DMS 273 treated with DMSO at 0.1 percent for 48 hours (cell line): ENCODE data around the gene CDYL2.
"Not testable (repeated sequence)": the region's sequence is repeated elsewhere in the genome, so short reads cannot be mapped to it uniquely, and the experiment has no call there.

Source experiments
- DNase-seq: peaks from one replicate; lab custom pipeline; 2025; lab: John Stamatoyannopoulos, UW

The CDYL2 gene, protein sequence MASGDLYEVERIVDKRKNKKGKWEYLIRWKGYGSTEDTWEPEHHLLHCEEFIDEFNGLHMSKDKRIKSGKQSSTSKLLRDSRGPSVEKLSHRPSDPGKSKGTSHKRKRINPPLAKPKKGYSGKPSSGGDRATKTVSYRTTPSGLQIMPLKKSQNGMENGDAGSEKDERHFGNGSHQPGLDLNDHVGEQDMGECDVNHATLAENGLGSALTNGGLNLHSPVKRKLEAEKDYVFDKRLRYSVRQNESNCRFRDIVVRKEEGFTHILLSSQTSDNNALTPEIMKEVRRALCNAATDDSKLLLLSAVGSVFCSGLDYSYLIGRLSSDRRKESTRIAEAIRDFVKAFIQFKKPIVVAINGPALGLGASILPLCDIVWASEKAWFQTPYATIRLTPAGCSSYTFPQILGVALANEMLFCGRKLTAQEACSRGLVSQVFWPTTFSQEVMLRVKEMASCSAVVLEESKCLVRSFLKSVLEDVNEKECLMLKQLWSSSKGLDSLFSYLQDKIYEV

DNA sequence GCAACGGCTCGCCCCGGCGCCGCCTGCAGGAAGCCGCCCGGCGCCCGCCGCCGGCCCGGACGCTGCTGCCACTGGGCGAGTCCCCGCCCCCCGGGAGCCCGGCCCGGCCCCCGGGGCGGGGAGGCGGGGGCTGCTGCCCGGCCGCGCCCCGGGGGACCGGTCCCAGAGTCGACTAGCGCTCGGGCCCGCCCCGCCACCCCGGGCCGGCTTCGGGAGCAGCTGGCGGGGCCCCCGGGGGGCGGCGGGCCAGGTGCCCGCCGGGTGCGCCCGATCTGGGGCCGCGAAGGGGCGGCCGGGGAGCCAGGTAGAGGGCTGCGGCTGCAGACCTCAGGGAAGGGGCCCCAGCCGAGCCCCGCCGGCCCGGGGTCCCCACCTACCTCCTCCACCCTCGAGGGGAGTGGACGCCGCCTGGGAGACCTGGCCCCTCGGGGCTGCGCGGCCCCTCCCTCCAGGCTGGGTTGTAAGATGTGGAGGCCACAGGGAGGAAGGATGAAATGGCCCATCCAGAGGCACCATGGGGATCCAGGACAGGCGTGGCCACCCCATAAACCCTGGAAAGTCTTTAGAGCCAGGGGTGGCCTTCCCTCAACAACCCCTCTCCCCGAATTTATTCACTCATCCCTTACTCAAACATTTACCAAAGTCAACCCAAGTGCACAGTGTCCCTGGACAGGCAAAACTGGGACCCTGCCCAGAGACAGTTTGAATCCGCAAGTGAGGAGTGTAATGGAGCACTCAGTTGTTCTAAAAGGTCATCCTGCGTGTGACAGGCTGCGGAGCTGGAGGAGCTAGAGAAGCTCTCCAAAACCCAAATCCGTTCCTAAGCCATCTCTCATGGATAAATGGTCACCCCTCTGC, at the start of gene CDYL2:
CDYL2 (minus strand) TSS at position 73 of the 858 bp plus-strand sequence. CDS start 425 bp downstream, outside the sequence.
- DNase-seq = no peak

DNA sequence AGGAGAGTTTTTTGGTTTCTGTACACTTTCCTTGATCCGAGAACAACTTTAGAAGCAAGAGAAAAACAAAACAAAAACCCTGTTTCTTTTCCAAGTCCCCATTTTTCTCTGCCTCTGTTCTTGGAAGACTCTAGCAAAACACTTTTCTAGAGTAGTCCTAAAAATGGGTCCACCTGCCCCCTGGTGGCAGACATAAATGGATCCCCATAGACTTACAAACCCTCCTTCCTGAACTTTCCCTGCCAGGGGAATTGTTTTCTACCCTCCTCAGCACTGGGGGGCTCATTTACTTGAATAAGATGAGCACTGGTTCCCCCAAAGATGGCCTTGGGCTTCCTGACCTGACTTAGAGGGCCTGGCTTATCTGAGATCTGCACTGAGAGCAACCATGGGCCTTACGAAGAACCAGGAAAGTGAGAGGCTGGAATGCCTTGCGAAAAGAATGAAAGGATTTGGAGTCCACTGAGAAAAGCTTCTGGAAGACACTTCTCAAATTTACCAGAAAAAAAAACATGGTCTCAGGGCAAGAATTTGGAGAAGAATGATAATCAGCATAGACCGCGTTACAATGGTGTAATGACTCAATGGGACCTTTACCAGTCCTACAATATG, 48.0 kb upstream of the CDYL2 start:
- no peak for DNase-seq

DNA sequence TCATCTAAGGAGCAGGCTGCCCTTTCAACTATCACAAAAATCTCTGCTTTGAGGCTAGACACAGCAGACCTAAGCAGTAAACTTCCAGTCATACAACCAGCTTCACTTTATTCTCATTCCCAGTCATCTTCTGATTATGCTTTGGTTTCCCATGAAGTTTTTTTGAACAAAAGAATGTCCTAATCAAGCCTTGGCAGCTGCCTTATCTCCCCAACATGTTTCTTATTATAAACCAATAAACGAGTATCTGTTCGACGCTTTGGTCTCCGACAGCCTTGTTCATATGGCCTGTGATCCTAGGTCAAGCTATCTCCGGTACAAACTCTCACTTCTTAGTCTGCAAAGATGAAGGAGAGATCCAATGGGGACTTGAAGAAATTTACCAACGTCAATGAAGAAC, 47.4 kb upstream of the CDYL2 start:
- DNase-seq = no peak

DNA sequence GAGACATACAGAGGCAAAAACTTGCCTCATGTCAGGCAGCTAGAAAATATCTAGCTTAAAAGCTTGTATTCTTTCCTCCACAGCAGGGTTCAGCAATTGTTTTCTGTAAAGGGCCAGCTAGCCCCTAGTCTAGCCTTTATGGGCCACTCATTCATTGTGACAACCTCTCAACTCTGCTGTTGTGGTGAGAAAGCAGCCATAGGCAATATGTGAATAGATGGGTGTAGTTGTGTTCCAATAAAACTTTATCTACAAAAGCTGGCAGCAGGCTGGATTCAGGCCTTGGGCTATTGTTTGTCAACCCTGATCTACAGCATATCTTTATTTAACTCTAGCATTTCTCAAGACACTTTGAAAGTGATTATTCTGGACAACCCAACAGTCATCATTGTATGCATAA, 46.4 kb upstream of the CDYL2 start:
- no peak for DNase-seq

DNA sequence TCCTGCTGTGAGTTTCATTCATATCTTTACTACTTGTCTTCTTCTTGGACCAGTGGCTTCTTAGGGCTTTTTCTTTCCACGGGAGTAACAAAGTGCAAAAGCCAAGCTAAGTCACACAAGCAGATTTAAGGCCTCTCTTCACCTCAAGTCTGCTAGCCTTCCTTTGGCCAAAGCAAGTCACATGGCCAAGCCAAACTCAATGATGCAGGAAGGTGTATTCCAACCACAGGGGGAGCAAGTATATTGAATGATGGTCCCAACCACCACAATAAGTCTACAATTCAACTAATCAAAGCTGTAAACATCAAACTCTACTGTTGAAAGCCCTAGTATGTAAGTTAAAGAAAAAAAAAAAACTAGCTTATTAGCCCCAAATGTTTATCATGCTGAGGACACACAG, 44.5 kb upstream of the CDYL2 start:
- DNase-seq = no peak

DNA sequence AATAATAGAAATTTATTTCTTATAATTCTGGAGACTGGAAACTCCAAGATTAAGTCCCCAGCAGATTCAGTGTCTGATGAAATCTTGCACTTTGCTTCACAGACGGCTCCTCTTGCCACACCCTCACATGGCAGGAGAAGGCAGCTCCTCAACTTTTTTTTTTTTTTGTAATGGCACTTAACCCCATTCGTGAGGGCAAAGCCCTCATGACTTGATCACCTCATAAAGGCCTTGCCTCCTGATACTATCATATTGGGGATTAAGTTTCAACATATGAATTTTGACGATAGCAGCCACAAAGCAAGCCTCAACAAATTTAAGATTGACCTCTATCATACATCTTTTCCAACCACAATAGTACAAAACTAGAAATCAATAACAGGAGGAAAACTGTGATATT, 42.3 kb upstream of the CDYL2 start:
- no peak for DNase-seq

DNA sequence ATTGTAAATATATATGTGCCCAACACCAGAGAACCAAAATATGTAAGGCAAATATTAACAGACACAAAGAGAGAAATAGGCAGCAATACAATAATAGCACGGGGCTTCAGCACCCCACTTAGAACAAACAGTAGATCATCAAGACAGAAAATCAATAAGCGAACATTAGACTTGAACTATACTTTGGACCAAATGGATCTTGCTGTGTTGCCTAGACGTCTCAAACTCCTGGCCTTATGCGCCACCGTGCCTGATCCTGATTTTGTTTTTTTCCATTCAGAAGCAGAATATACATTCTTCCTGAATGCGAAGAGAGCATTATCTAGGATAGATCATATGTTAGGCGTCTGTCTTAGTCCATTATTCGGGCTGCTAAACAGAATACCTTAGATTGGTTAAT, 41.9 kb upstream of the CDYL2 start:
- DNase-seq = no peak

DNA sequence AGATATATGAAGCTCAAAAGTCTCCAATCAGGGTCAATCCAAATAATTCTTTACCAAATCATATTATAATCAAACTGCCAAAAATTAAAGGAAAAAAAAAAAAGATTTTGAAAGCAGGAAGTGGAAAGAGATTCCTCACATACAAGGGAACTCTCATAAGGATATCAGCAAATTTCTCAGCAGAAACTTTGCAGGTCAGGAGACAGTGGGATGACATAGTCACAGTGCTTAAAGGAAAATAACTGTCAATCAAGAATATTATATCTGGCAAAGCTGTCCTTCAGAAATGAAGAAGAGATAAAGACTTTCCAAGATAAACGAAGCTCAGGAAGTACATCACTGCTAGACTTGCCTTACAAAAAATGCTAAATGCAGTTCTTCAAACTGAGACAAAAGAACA, 40.0 kb upstream of the CDYL2 start:
- no peak for DNase-seq

DNA sequence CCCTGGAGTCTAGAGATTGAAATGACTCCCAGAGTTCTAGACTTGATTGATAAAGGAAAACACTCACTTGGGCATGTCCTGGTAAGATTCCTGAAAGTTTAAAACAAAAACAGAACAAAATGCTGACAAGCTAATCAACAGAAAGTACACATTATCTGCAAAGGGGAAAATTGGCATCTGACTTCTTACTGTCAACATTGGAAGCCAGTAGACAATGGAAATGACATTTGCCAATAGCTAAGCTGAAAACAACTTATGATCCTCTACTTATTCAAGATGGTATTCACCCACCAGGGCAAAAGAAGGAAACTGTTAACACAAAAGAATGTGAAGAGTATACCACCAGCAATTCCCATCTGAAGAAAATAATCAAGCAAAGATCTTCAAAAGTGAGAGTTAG, 36.8 kb upstream of the CDYL2 start:
- DNase-seq = no peak

DNA sequence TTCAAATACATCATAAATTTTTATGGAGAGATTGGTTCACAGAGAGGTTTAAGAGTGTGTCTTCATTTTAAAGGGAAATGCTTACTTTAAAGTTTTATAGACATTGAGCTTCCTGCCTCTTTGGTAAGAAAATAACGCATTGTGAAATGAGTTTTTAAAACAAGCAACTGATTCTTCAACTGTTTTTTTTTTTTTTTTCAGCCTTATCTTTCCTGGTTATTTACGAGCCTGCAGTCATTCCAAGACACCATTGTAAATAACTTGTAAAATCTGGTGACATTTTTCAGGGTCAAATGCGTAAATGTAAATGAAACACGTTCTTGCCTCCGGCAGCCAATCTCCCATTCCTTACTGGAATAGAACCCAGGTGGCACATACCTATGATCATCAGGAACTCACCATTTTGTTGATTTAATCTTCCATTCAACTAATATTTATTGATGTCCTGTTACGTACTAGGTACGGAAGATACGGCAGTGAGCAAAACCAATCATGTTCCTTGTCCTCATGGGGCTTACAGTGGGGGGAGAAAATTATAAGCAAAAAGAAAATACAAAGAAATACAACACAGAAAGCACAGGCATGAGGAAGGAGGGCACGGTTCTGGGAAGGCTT, 33.2 kb upstream of the CDYL2 start:
- no peak for DNase-seq

DNA sequence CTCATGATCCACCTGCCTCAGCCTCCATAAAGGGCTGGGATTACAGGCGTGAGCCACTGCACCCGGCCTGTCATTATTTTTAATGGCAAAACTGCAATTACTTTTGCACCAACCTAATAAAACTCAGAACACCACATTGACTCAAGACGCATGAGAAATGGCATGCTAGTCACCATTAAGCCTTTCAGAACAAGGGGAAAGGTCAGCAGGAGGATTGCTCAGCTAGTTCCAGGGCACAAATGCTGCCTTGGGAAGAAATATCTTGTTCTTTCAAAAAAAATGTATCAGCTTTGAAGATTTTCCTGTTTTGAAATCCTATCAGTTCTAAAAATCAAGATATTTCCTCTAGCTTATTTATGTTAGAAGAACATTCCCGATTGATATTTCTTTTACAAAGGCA, 32.4 kb upstream of the CDYL2 start:
- DNase-seq = no peak

DNA sequence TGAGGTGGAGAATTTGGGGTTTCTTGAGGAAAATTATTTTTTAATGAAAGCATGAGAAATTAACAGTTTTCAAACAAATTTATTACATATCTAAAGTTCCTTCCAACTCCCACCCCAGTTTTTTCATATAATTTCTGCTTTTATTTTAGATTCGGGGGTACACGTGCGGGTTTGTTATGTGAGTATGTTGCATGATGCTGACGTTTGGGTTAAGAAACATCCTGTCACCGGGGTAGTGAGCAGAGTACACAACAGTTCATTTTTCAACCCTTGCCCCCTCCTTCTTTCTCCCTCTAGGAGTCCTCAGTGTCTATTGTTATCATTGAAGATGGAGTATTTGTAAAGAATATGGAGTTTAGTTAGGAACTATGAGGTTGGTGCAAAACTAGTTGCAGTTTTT, 31.8 kb upstream of the CDYL2 start:
- DNase-seq = no peak

DNA sequence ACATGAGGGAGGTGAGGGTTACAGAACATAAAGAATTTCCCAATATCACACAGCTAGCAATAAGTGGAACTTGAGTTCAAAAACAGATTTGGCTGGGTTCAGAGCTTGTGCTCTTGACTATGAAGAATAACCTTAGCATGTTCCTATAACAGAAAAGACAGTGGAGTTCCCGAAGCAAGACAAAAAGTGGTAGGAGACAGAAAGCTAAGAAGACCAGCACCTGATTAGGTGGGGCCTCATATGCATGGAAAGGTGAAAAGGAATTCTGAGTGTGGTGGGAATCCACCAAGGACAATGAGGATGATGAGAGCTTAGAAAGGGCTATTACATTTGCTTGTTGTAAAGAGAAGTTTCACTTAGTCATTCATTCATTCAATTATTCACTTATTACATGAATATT, 26.6 kb upstream of the CDYL2 start:
- no peak for DNase-seq

DNA sequence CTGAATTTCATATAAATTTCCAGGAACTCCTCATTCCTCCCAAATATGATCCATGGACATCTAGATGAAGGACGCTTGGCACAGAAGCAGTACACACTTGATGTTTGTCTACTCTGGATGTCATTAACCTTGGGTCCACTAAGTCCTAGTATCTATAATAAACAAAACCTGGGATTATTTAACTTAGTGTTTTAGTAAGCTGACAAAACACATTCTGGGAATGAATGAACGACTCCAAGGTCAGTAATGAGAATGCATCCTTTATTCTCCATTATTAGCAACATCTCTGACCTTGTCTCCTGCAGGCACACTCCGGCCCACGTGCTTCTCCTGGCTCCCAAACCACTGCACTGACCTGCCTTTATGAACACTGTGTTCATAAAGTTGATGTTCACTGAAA, 24.1 kb upstream of the CDYL2 start:
- DNase-seq = no peak

DNA sequence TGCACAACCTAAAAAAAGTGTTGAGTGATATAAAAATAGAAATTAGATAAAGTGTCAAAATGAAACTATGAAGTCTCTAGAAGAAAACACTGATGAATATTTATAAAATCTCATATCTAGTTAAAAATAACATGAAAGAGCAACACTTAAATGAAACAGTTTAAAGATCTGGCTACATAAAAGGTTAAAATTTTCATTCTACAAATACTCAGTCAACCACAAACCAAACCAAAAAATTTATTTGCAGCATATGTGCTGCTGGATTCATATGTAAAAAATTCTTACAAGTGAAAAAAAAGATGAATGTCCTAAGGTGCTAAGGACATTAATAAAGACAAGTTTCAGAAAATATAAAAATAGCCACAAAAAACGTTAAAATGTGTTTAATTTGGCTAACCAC, 22.6 kb upstream of the CDYL2 start:
- no peak for DNase-seq

DNA sequence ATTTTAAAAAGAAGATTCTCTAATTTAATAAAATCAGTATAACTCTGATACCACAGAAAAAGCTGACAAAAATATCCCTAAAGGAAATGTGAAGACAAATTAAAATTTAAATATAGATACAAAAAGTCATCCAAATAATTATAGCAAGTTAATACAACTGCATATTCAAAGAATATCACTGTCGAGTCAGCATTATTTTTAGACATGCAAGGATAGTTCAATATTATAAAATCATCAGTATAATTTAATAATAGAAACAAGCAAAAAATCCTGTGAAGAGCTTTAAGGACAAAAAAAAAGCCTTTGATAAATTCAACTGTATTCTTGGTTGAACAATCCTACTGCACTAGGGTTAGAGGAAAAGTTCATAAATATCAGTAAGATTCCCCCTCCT, 21.0 kb upstream of the CDYL2 start:
- DNase-seq = no peak

DNA sequence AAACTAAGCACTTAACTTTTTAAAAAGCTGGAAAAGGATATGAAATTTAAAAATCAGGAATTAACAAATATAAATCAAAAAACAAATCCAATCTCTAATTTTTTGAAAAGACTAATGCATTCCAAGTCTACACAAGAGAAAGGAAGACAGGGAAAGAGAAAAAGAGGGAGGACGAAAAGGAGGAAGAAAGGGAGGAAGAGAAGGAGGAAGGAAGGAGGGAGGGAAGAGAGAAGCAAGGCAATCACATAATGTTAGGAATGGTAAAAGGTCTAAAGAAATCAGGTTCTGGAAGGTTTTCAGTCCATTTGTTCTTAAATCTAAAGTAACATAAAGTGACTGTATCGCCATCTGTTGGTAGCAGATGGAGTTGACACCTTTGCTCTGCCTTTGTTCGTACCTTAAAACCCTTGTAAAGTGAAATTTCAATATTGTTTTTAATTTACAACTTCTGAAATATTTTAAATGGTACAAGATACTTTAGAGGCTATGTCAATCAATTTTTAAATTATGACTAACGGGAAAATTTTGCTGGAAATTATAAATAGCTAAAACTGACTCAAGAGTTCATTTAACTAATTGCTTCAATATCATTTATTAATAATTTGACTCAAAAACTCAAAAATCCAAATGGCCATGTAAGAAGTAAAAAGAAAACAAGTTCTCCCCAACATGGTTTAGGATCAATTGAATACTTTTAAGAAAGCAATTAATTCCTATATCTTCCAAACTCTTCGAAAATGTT, 20.4 kb upstream of the CDYL2 start:
- peak; percentile 2 for DNase-seq

DNA sequence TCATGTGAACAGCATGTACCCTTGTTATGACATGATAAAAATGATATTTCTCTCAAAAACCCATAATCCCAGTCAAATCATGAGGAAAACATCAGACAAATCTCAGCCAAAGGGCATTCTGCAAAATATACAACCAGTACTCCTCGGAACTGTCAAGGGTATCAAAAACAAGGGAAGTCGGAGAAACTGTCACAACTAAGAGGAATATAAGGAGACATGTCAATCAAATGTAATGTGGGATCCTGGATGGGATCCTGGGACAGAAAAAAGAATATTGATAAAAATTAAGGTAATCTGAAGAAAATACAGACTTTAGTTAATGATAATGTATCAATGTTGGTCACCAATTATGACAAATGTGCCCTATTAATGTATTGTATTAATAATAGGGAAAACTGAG, 15.6 kb upstream of the CDYL2 start:
- DNase-seq = no peak

DNA sequence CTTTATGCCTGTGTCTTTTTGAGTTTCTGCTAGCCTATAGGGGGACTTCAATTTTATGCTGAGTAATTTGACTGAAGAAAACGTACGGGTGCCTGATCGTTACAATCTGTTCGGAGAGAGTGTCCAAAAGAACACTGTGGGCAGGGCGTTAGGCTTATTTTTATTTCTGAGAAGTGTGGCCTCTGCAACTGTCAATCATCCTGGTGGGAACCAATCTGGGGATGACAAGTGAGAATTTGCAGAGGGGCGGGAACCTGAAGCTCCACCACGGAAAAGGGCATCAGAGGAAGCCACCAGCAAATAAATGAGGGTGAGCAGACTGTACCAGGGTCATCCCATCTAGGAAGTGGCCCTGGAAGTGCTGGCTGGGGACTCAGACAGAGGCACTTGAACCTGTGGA, 12.0 kb upstream of the CDYL2 start:
- no peak for DNase-seq

DNA sequence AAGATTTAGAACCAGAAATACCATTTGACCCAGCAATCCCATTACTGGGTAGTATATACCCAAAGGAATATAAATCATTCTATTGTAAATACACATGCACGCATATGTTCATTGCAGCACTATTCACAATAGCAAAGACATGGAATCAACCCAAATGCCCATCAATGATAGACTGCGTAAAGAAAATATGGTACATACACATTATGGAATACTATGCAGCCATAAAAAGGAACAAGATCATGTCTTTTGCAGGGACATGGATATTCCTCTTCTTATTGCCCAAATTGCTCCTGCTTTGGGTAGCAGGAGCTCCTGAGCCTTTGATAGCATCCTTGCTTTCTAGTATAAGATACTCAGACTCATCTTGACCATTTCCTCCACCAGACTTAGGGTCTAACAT, 10.9 kb upstream of the CDYL2 start:
- DNase-seq = not testable (repeated sequence)

DNA sequence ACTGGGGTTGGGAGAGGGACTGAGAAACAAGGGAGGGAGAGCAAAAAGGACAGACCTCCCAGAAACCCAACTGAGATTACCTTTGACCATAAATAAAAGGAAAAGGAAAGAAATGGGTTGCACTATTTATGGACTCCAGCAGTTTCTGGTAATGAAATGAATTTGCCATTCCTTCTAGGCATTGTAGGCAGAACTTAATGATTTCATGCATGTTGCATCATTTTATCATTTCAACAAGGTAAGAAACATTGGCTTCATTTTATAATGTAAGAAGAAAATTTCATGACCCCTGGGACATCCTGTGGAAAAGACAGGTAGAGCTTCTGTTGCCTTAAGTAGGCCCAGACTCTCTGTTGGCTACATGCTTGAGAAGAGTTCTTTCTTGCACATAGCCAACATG, 8.2 kb upstream of the CDYL2 start:
- no peak for DNase-seq

DNA sequence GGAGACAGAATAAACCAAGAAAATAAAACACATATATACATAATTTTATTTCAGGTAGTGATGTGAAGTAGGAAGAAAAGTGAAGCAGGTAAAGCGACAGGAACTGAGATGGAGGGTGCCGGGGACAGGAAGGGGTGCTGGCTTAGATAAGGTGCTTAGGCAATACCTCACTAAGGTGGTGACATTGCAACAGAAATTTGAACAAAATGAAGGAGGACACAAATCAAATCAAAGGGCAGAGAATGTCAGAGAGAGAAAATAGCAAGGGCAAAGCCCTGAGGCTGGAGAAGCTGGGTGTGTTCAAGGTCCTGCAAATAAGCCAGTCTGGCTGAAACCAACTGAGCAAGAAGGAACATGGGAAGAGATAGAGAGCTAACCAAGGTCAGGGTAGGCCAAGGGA, 5.0 kb upstream of the CDYL2 start:
- DNase-seq = no peak
